HCEC 1CT (cell line): ENCODE data around the gene MED7.
"Not testable (repeated sequence)": the region's sequence is repeated elsewhere in the genome, so short reads cannot be mapped to it uniquely, and the experiment has no call there.

ENCODE experiments used
- DNase-seq: peaks from one replicate; pipeline ENCODE4 v3.0.0-alpha.2; 2017

MED7 gene, protein sequence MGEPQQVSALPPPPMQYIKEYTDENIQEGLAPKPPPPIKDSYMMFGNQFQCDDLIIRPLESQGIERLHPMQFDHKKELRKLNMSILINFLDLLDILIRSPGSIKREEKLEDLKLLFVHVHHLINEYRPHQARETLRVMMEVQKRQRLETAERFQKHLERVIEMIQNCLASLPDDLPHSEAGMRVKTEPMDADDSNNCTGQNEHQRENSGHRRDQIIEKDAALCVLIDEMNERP

DNA sequence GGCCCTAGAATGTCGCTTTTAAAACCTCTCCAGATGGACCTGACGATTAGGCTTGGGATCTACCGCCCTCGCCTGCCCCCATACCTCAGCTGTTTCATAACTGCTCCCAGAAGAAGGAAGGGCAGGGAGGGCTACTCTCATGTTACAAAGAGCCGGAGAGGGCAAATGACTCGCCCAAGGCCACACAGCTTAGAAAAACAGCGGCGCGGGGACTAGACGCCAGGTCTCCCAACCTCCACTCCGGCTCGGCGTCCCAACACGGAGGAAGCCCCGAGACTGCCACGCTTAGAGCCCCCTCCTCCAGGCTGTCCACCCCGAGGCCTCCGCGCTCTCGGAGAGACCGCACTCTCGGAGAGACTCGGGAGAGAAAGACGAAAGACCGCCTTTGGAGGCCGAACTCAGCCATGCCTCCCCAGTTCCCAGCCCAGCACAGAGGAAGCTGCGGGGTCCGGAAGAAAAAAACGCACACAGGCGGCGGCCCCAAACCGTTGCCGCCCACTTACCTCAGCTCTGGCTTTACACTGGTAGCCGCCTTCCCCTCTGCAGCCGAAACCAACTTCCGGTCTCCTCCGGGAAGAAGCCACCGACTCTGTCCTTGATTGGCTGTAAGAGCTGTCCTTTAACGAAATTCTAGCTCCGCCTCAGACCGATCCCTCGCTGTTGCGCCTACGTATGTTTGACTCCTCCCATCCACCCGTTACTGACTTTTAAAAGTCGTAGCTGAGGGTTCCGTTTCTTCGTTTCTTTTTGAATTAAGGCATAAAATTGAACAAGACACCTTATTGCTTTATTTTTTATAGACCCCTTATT, at the start of gene MED7:
MED7 (minus strand) TSS at position 549 of the 810 bp plus-strand sequence. CDS start 3,434 bp downstream, outside the sequence.
- peak; percentile 99 for DNase-seq

DNA sequence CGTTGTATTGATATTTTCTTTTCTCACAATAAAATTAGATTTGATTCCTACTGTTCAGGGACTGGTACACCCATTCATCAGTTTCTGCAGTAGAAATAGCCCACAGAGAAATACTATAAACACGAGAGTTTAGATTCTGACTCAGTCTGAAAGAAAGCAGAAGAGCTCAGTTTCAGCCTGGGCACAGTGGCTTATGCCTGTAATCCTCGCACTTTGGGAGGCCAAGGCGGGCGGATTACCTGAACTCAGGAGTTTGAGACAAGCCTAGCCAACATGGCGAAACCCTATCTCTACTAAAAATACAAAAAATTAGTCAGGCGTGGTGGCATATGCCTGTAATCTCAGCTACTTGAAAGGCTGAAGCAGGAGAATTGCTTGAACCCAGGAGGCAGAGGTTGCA, 46.6 kb upstream of the MED7 start:
- no peak for DNase-seq

DNA sequence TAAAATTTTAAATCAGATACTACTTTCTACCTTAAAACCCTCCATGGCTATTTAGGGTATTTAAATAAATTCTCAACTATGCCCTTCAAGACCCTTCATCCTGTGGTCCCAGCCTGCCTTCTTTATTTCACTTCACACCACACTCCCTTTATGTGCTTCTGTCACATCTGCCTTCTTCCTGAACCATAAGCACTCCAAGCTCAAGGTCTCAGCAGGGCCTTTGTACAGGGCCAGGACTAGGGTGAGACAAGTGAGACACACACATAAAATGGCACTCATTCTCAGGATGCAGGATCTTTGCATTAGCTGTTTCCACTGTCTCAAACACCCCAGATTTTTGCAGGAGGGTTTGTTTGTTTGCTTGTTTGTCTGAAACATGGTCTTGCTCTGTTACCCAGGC, 45.6 kb upstream of the MED7 start:
- DNase-seq = no peak

DNA sequence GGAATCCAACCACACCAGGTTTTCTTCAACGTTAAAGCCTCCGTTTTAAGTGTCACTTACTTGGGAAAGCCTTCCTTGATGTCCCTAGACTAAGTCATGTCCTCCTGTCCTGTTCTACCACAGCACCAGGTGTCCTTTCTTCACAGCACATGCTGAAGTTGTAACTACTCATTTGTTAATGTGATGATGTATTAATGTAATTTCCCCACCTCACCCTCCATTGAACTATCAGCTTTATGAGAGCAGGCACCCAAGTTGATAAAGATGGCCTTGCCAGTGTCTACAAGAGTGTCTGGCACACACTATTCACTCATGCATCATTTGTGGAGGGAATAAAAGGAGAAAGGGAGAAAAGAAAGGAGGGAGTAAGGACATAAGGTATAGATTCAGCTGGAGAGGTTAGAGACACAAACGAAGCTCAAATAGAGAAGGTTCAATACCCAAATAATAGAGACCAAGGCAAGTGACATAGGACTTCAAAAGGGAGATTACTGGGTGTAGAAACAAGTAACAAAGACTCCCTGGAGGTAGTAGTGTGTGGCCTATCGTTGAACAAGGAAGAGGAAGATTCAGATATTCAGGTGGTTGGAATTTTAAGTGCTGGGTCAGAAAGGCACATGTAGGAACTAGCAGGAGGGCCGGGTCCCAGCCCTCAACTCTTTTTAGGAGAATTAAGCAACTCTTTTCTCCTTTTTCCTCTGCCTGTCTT, 44.5 kb upstream of the MED7 start:
- DNase-seq = no peak

DNA sequence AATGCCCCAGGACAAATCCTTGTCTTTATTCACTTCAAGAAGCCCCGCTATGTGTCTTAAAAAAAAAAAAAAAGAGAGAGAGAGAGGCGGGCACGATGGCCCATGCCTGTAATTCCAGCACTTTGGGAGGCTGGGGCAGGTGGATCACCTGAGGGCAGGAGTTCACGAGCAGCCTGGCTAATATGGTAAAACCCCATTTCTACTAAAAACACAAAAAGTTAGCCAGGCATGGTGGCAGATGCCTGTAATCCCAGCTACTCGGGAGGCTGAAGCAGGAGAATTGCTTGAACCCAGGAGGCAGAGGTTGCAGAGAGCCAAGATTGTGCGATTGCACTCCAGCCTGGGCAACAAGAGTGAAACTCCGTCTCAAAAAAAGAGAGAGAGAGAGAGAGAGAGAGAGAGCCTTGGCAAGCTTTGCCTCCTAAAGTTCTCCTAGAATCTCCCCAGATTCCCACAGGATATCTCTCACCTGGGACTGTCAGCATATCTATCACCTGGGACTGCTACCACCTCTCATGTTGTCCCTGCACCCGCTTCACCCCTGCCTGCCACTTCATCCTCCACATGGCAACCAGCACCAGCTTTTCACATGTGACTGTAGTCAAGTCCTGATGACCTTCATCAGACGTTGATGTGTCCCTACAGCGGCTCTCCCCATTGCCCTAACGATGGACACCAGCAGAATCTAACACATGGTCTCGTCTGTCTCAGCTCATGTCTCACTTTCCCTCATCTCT, 43.8 kb upstream of the MED7 start:
- DNase-seq = no peak

DNA sequence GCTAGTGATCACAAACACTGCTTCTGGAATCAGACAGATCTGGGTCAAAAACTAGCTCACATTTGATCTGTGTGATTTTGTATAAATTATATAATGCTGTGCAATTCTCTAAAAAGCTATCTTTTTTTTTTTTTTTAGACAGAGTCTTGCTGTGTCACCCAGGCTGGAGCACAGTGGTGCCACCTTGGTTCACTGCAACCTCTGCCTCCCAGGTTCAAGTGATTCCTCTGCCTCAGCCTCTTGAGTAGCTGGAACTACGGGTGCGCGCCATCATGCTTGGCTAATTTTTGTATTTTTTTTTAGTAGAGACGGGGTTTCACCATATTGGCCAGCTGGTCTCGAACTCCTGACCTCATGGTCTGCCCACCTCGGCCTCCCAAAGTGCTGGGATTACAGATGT, 42.5 kb upstream of the MED7 start:
- not testable (repeated sequence) for DNase-seq

DNA sequence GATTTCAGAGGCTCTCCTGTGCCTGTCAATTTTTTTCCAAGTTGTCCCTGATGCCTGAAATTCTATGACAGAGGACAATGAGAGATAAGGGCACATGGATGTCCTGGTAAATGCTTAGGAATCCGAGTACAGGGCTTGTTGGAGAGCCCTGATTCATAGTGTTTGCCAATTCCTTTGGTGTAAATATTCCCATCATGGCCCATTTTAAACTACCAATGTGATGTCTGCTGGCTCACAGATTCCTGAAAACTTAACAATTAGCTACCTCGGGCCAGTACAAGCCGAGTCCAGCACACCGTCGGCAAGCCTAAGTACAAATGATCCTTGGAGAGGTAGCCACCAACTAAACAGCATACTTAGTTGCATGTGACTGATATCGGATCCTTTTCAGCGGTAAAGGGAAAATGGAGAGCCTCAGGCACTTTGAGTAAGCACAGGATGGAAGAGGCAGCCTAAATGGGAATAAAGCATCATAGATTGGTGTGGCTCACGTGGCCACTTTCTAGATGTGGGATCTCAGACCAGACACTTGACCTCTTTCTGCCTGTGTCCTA, 41.5 kb upstream of the MED7 start:
- no peak for DNase-seq

DNA sequence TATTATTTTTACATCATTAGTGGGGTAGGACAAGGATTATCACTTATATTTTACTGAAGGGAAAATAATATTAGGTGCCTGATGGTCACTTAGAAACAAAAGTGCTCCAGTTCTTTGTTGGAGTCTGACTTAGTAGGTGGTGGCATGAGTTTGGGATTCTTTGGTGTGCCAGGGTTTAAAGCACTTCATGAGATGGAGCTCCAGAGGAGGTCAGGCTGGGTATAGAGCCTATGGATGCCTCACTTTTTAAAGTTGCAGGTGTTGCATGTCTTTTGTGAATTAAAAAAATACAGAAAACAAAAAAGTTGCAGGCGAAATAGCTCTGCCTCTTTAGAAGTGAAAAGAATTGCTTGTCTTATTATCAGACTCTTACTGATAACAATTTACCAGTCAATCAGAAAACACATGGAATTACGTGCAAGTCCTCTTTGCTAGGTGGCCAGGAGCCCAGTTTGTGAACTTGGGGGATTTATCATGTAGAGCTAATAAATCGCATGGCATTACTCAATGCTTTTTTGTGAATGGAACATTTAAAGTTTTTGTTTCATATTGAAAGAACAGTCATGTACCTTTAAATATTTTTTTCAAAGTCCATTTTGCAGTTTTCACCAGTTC, 39.6 kb upstream of the MED7 start:
- no peak for DNase-seq

DNA sequence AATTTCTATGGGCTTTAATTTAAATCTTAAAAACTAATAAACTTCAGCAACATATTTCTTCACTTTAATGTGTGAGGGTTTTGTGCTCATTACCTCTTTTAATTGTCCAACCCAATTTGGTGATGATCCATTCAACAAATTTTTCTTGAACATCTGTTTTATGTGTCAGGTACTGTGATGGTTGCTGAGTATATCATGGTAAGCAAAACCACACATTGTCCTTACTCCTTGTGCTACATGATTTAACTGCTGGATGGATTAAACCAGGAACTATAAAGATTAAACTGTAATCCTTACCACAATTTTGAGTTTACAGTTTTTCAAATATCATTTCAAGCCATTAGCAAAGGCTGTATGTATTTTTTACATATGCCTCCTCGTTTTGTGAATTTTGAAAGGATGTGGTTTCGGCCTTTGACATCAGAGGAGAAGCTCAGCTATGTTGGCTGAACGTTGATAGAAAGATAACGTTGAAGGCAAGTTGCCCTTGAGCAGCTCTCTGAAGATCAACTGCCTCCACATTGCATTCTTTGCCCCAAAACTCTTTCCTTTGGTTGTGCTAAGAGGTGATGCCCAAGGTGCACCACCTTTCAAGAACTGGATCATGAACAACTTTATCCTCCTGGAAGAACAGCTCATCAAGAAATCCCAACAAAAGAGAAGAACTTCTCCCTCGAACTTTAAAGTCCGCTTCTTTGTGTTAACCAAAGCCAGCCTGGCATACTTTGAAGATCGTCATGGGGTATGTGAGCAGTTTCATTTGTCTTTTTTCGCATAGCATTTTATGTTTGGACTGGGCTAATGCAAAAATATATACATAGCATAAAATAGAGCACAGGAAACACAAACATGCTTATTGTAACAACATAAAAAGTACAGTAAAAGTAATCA, 38.0 kb upstream of the MED7 start, which contains the start of gene ITK:
ITK (plus strand) TSS at position 467 of the 891 bp plus-strand sequence; CDS start at position 605, 138 bp downstream.
- no peak for DNase-seq

DNA sequence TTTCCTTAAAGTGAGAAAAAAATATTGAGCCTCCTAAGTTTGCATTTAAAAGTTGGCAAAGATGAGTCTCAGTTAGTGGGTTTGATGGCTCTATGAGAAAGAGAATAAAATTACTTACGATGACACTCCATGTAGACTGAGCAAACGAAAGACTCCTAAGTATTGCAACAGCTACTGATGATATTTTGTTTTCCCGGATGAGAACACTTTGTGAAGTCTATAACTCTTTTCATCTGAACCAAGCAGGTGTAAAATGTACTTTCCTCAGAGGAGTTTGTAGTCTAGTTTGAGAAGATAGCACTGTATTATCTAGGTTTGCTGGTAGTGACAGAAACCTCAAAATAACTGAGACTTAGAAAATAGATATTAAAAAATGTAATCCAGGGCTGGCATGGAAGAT, 36.3 kb upstream of the MED7 start:
- DNase-seq = no peak

DNA sequence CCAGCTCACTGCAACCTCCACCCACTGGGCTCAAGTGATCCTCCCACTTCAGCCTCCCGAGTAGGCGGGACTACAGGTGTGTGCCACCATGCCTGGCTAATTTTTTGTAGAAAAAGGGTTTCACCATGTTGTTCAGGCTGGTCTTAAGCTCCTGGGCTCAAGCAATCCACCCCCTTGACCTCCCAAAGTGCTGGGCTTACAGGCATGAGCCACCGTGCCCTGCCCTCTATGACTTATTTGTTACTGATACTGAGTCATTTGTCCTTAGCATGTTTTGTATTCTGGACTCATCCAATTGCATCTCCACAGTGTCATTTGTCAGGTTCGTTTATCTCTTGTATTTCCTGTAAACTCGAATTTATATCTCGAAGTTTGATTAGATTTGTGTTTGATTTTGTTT, 35.3 kb upstream of the MED7 start:
- DNase-seq = no peak

DNA sequence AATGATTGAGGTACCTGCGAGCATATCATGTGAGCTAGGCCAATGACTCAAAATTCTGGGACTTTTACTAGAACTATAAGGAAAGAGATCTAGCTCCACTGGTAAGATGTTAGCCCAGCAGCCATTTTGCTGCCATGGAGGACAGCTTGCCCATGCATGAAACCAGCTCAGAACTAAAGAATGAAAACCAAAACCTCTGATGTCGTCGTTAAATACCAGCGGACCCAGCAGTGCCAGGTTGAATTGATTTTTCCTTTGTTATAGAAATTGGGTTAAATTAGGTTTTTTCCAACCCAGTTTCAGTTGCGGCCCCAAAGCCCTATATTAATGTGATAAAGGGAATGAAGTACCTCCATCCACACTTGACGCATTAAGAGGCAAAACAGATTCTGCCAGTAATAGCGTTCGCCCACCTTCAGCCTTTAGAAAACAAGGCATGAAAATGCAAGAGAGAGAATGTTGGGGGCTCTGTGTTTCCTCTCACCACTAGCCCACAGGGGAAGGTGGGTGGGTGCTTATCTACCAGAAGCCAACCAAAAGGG, 32.5 kb upstream of the MED7 start:
- no peak for DNase-seq

DNA sequence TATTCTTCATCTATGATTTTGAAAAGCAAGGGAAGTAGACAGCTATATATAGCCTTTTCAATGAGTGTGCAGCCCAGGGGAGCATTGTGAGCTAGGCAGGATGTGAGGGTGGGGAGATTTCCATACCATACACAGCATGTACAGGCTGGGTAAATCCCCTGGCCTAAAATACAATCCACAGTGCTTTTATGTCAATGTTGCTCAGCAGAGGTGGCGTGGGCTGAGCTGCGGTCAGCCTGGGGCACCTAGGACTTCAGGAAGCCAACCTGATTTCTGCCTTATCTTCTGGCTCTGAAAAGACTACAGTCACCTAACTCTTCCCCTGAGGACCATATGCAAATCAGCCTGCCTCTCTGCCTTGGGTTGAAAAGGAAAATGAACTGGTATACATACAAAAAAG, 29.7 kb upstream of the MED7 start:
- no peak for DNase-seq

DNA sequence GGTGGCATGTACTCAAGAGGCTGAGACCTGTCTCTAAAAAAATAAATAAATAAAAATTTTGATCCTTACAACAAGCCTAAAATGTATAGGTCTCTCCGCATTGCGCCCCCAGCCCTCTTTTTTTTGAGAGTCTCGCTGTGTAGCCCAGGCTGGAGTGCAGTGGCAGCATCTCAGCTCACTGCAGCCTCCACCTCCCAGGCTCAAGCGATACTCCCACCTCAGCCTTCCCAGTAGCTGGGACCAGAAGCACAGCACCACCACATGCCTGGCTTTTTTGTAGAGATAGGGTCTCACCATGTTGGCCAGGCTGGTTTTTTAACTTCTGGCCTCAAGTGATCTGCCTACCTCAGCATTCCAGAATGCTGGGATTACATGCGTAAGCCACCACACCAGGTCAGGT, 25.6 kb upstream of the MED7 start:
- no peak for DNase-seq

DNA sequence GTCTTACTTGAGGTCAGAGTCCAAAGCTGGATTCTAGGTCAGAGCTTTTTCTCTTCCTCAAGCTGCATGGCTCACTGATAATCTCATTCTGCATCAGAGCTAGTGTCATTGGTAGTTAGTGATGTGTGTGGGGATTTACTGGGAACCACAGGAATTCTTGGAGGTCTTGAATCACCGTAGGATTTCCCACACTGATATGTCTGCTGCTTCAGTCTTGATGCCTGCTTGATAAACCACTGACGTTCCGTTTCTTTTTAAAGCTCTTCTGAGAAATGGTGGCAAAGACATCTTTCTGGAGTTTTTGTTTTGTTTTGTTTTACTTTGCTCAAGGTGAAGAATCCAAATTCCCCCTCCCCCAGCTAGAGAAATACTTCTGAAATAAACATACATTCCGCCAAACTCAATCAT, 24.6 kb upstream of the MED7 start:
- DNase-seq = peak; percentile 57

DNA sequence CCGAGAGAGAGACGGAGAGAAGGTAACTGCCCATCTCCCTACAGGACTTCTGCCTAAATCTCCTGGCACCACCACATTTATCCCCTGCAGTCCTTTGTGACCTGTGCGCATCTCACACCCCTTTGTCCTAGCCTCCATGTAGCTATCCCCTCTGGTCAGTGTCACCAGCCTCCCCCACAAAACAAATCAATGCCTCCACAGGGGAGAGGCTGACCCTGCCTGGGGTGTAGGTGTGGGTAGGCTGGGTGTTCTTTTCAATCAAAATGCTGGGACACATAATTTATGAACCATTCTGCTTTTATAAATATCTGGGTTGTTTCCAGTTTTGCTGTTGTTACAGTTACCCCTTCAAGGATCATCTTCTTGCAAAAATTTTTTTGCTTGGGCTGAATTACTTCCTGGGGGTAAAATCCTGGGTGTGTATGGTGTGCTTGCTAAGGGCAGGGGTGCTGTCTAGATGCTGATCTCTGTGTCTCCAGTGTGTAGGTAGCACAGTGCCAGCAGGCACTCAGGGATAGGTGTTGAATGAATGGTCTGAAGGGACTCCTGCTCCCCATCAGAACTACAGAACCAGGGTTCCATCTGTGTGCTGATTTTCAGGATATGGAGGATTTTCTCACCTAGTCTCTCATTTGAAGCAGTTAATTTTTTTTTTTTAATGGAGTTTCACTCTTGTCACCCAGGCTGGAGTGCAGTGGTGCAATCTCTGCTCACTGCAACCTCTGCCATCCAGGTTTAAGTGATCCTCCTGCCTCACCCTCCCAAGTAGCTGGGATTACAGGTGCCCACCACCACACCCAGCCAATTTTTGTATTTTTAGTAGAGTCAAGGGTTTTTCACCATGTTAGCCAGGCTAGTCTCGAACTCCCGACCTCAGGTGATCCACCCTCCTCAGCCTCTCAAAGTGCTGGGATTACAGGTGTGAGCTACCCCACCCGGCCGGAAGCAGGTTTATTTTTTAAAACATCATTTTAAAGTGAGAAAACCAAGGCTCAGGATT, 23.8 kb upstream of the MED7 start, which contains the start of gene GARIN3:
GARIN3 (minus strand) TSS at position 51 of the 1,000 bp plus-strand sequence. CDS start 96 bp downstream, outside the sequence.
- no peak for DNase-seq

DNA sequence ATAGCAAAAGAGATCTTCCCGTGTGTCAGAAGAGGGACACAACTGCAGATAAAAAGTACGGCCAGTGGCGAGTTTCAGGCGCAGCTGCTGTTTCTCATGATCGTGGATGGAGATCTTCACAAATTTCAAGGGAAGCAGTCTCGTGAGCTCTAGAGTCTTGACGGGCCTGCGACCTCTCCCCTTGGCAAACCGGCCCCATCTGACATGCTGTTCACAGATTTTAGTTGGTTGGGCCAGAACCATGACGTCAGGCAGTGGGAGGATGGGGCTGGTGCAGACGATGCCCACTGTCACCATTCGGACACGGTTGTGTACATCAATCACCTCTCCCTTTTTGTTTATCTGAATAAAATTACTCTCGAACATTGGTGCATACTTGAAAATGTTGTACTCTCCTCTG, 23.0 kb upstream of the MED7 start:
- DNase-seq = no peak

DNA sequence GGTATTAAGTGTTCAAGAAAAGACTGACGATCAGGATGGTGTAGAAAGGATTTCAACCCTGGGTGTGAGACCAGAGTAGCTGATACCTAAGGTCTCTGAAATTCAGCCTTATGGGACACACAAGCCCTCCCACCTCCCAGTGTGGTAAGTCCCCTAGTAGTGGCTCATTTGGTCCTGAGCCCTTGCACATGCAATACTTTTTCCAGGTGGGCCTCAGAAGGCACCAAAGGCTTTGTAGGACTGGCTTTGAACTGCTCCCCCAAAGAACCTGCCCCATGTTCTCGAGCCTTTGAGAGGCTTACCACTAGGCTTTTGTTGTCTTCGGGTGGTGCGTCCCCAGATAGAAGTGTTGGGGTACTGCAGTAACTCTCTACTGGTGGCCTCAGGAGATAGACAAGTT, 22.6 kb upstream of the MED7 start:
- DNase-seq = no peak

DNA sequence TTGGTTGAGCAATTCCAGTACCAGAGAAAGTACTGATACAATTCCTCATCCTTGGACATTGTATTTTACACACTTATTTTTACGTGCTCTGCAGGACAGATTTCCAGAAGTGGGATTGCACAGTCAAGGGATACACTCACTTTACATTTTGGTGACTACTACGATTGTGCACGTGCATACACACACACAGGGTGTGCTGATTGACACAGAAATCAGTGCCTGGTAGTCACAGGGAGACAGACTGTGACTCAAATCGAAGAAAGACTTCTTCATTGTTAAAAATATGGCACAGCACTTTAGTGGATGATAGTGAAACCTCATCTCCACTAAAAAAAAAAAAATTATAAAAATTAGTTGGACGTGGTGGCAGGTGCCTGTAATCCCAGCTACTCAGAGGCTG, 21.9 kb upstream of the MED7 start:
- no peak for DNase-seq
